Right hindlimb (tissue), 1 donor: Measurements from ENCODE around the gene MACROD1.

Experiments used
- DNase-seq: peaks from one replicate; pipeline ENCODE4 v3.0.0-alpha.2; 2018

MACROD1 gene

GRCh38 chr11:64069401-64070313 is 96.3 kb downstream of the MACROD1 start:
- no peak for DNase-seq

- DNase-seq: no peak
Observed at GRCh38 chr11:64068705-64069400, 97.1 kb downstream of the MACROD1 start.

GRCh38 chr11:64067230-64067993 is 98.5 kb downstream of the MACROD1 start:
- no peak for DNase-seq

- DNase-seq: no peak
Observed at GRCh38 chr11:64065712-64066111, 100.2 kb downstream of the MACROD1 start.

GRCh38 chr11:64065141-64065465 is 100.8 kb downstream of the MACROD1 start:
- no peak for DNase-seq

GRCh38 chr11:64064374-64065140 is 101.4 kb downstream of the MACROD1 start:
- no peak for DNase-seq

GRCh38 chr11:64063777-64064176 is 102.1 kb downstream of the MACROD1 start:
- DNase-seq: no peak

- DNase-seq: no peak
Observed at GRCh38 chr11:64062185-64063039, 103.5 kb downstream of the MACROD1 start.

- no peak for DNase-seq
Observed at GRCh38 chr11:64060861-64061444, 105.0 kb downstream of the MACROD1 start.

GRCh38 chr11:64060263-64060860 is 105.6 kb downstream of the MACROD1 start:
- no peak for DNase-seq

- no peak for DNase-seq
Observed at GRCh38 chr11:64059339-64060140, 106.4 kb downstream of the MACROD1 start.

GRCh38 chr11:64058494-64058893 is 107.4 kb downstream of the MACROD1 start:
- DNase-seq: peak; percentile 75

- DNase-seq: no peak
Observed at GRCh38 chr11:64057890-64058289, 108.0 kb downstream of the MACROD1 start.

- no peak for DNase-seq
Observed at GRCh38 chr11:64056861-64057260, 109.1 kb downstream of the MACROD1 start.

GRCh38 chr11:64056213-64056785 is 109.6 kb downstream of the MACROD1 start:
- peak; percentile 87 for DNase-seq

GRCh38 chr11:64055077-64055476 is 110.8 kb downstream of the MACROD1 start:
- no peak for DNase-seq

- no peak for DNase-seq
Observed at GRCh38 chr11:64053699-64054098, 112.2 kb downstream of the MACROD1 start.

GRCh38 chr11:64052938-64053622 is 112.8 kb downstream of the MACROD1 start:
- no peak for DNase-seq

- no peak for DNase-seq
Observed at GRCh38 chr11:64052436-64052835, 113.5 kb downstream of the MACROD1 start.
